Dendritic cell treated with granulocyte-macrophage colony-stimulating factor and Interleukin-4, amounts not matched to agents 40 ng/mL and 50 ng/mL, for 4 days (primary cell): ENCODE data around the gene TMEM59L.
A peak's percentile ranks its signal among the peaks of the same experiment; 100 is the strongest.

Experiments
- H3K27ac Mint-ChIP-seq: one replicate; pipeline ENCODE4 v1.8.0; 2022; ENCODE audit warnings: mild to moderate bottlenecking, mixed read lengths
- H3K27me3 Mint-ChIP-seq: one replicate; pipeline ENCODE4 v1.8.0; 2022; ENCODE audit warnings: mild to moderate bottlenecking, mixed read lengths
- H3K36me3 Mint-ChIP-seq: one replicate; pipeline ENCODE4 v1.8.0; 2022; ENCODE audit warnings: low read depth, mixed read lengths
- H3K4me1 Mint-ChIP-seq: one replicate; pipeline ENCODE4 v1.8.0; 2022; ENCODE audit warnings: low read depth, mixed read lengths
- H3K4me3 Mint-ChIP-seq: one replicate; pipeline ENCODE4 v1.8.0; 2022; ENCODE audit warnings: mild to moderate bottlenecking, moderate library complexity, mixed read lengths
- H3K9me3 Mint-ChIP-seq: one replicate; pipeline ENCODE4 v1.8.0; 2022; ENCODE audit warnings: mixed read lengths
- intact Hi-C: fragments of 100-400 bp; cut with micrococcal nuclease; formaldehyde crosslinking; loops from one replicate; pipeline ENCODE4 v1.15.0; 2022

TMEM59L gene

GRCh38 chr19:18612772-18613588, at the start of gene TMEM59L:
TMEM59L (plus strand) TSS chr19:18612870; CDS start chr19:18612959, 89 bp downstream.
- Mint-ChIP-seq H3K4me3 (no peak within 1 kb of the TSS), H3K4me1 (peaks cover 21% of the 10 kb centered on the region), H3K9me3 (no peaks in the 10 kb centered on the region), H3K27me3 (peaks cover 96% of the 10 kb centered on the region), H3K27ac (no peak within 1 kb of the TSS), H3K36me3 (no peaks in the 10 kb centered on the region)
- intact Hi-C loops, result no loop called here

DNA sequence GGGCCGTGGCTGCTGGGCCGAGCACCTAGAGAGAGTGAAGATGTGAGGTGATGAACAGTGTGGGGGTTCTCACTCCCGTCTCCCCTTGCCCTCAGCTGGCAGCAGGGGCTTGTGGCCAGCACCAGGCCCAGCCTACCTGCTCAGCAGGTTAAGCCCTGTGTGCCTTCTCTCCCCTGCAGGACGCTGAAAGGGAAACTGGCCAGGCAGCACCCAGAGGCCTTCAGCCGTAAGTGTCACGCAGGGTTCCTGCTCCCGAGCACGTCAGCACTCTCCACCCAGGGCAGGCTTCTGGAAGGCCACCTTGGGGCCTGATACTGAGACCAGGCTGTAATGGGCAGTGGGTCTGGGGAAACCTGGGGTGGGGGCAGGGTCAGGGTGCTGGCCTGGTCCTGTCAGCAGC, 45.7 kb upstream of the TMEM59L start:
- Mint-ChIP-seq H3K27ac (no peak overlapping the region), H3K36me3 (peaks cover 90% of the 10 kb centered on the region), H3K27me3 (no peaks in the 10 kb centered on the region), H3K9me3 (no peaks in the 10 kb centered on the region), H3K4me3 (no peak overlapping the region), H3K4me1 (peaks cover 7% of the 10 kb centered on the region)
- intact Hi-C loops, result no loop called here

DNA sequence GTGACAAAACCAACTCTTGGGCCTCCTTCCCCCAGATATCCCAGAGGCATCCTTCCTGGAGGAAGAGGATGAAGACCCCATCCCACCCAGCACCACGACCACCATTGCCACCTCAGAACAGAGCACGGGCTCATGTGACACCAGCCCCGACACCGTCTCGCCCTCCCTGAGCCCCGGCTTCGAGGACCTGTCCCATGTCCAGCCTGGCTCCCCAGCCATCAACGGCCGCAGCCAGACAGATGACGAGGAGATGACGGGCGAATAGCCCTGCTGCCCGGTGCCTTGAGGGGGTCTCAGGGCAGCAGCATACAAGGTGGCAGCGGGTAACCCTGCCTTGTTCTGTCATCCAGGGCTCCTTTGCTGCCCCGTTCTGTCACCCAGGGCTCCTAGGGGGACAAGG, 44.3 kb upstream of the TMEM59L start:
- H3K27ac Mint-ChIP-seq, result no peak overlapping the region
- no peaks in the 10 kb centered on the region for H3K9me3 Mint-ChIP-seq
- H3K36me3 Mint-ChIP-seq, result peaks cover 90% of the 10 kb centered on the region
- H3K4me1 Mint-ChIP-seq, result peaks cover 19% of the 10 kb centered on the region
- no peak overlapping the region for H3K4me3 Mint-ChIP-seq
- intact Hi-C loops, result no loop called here
- no peaks in the 10 kb centered on the region for H3K27me3 Mint-ChIP-seq

DNA sequence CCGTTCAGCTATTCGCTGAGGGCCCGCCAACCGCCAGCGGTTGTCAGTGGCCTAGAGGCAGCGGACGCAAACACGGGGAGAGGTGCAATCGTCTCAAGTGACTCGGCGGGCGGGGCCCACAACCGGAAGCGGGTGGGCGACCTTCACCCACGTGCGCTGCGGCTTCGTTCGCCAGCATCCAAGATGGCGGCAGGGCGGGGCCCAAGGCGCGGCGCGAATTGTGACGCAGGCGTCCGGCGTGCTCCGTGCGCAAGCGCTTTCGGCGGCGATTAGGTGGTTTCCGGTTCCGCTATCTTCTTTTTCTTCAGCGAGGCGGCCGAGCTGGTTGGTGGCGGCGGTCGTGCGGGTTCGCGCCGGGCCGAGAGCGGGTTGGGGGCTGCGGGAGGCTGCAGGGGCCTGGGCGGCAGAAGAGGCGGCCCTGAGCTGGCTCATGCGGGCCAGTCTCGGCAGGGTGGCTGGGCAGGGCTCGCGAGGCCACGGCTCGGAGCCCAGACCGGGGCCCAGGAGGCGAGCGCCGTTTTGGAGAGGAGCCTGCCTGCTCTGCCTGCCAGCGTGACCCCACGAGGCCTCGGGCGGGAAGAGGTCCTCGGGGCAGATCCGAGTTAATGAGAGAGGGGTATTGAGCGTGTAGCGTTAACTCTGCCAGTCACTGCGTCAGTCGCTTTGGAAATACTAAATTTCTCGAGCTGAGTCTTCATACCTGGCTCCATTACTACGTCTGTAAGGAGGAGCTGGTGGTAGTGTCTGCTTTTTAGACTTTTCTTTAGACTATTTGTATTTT, 40.9 kb upstream of the TMEM59L start, which contains the start of gene UBA52:
TSS of gene UBA52 (plus strand) at position 294 of the 781 bp plus-strand sequence. CDS start 1,444 bp downstream, outside the sequence.
- intact Hi-C loops, result loop anchor here (1.0 to 5.0 kb wide), 4 partner anchors 17 to 94 kb away; partner anchors contain the start of genes ELL, FKBP8 and REX1BD
- H3K36me3 Mint-ChIP-seq, result peaks cover 90% of the 10 kb centered on the region
- H3K27me3 Mint-ChIP-seq, result no peaks in the 10 kb centered on the region
- peak within 1 kb of the TSS; percentile 78 for H3K4me3 Mint-ChIP-seq
- H3K4me1 Mint-ChIP-seq, result peaks cover 25% of the 10 kb centered on the region
- H3K9me3 Mint-ChIP-seq, result no peaks in the 10 kb centered on the region
- H3K27ac Mint-ChIP-seq, result peak within 1 kb of the TSS; percentile 95

DNA sequence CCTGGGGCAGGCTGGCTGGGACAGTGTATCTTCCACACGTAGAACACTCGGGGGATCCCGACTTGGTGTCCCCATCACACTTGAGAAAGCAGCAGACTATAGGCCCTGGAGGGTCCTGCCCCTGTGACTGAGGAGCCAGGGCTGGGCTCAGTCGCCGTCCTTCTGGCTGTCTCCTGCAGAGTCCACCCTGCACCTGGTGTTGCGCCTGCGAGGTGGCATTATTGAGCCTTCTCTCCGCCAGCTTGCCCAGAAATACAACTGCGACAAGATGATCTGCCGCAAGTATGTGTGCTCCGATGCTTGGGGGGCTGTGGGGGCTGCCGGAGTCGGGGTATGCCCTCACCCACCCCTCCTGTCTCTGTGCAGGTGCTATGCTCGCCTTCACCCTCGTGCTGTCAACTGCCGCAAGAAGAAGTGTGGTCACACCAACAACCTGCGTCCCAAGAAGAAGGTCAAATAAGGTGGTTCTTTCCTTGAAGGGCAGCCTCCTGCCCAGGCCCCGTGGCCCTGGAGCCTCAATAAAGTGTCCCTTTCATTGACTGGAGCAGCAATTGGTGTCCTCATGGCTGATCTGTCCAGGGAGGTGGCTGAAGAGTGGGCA, 37.9 kb upstream of the TMEM59L start:
- H3K36me3 Mint-ChIP-seq, result peaks cover 71% of the 10 kb centered on the region
- no peaks in the 10 kb centered on the region for H3K9me3 Mint-ChIP-seq
- H3K27me3 Mint-ChIP-seq, result no peaks in the 10 kb centered on the region
- intact Hi-C loops, result loop anchor here (5.0 kb wide), 1 partner anchor 97 kb away; no protein-coding TSS in a partner anchor
- no peak overlapping the region for H3K4me3 Mint-ChIP-seq
- H3K4me1 Mint-ChIP-seq, result peaks cover 25% of the 10 kb centered on the region
- H3K27ac Mint-ChIP-seq, result no peak overlapping the region

DNA sequence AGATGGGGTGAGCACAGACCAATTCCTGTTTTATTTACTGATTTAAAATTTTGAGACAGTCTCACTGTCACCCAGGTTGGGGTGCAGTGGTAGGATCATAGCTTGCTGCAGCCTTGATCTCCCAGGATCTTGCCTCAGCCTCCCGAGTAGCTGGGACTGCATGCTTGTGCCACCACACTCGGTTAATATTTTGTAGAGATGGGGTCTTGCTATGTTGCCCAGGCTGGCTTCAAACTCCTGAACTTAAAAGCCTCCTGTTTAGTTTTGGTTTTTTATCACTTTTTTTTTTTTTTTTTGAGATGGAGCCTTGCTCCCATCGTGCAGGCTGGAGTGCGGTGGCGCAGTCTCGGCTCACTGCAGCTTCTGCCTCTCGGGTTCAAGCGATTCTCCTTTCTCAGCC, 36.3 kb upstream of the TMEM59L start:
- no peaks in the 10 kb centered on the region for H3K27me3 Mint-ChIP-seq
- H3K27ac Mint-ChIP-seq, result no peak overlapping the region
- no peak overlapping the region for H3K4me3 Mint-ChIP-seq
- H3K4me1 Mint-ChIP-seq, result peaks cover 22% of the 10 kb centered on the region
- intact Hi-C loops, result no loop called here
- no peaks in the 10 kb centered on the region for H3K9me3 Mint-ChIP-seq
- H3K36me3 Mint-ChIP-seq, result peaks cover 65% of the 10 kb centered on the region

DNA sequence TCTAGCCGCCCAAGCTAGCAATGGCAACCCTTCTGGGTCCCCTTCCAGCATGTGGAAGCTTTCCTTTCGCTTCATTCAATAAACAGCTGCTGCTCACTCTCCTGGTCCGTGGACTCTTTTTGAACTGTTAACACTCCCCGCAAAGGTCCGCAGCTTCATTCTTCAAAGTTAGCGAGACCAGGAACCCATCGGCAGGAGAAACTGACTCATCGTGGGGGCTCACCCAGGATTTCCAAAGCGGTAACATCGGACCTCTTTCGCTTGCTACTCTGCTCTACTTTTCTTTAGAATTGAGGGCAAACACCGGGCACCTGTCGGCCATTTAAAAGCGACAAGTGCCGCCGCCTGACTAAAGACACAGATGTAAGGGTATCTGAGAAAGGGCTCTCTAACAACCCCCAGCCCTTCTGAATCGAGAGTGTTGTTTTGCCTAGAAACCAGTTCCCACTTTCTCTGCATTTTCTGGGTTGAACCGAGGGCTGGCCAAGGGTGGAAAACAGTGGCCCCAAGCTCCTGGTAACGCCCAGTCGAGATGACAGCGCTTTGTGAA, 35.2 kb upstream of the TMEM59L start:
- H3K9me3 Mint-ChIP-seq, result no peaks in the 10 kb centered on the region
- H3K4me3 Mint-ChIP-seq, result no peak overlapping the region
- intact Hi-C loops, result no loop called here
- H3K36me3 Mint-ChIP-seq, result peaks cover 55% of the 10 kb centered on the region
- no peaks in the 10 kb centered on the region for H3K27me3 Mint-ChIP-seq
- no peak overlapping the region for H3K27ac Mint-ChIP-seq
- peaks cover 16% of the 10 kb centered on the region for H3K4me1 Mint-ChIP-seq

GRCh38 chr19:18580311-18580710, 32.4 kb upstream of the TMEM59L start:
- Mint-ChIP-seq H3K4me3 (no peak overlapping the region), H3K27ac (no peak overlapping the region), H3K4me1 (peaks cover 4% of the 10 kb centered on the region), H3K27me3 (no peaks in the 10 kb centered on the region), H3K36me3 (peaks cover 26% of the 10 kb centered on the region), H3K9me3 (no peaks in the 10 kb centered on the region)
- intact Hi-C loops, result no loop called here

DNA sequence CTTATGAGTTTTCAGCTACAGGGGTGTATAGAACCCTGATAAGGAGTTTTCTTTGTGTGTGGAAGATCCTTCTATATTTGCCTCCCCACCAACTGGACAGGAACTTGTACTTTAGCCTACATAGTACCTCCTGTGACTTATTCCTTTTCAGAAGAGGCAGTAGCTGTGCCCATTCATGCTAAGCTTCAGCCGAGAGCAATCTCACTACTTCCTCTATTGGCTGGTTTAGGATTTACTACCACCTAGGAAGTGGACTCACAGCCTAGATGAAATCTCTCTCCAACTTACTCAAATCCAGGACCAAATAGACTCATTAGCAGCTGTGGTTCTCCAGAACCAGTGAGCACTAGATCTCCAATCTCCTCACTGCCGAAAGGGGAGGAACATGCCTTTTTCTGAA, 26.4 kb upstream of the TMEM59L start:
- Mint-ChIP-seq H3K9me3 (no peaks in the 10 kb centered on the region), H3K27ac (peak overlapping the region; percentile 85), H3K27me3 (no peaks in the 10 kb centered on the region), H3K4me3 (no peak overlapping the region), H3K36me3 (peaks cover 23% of the 10 kb centered on the region), H3K4me1 (peaks cover 51% of the 10 kb centered on the region)
- intact Hi-C loops, result loop anchor here (5.0 kb wide), 3 partner anchors 64 to 261 kb away; partner anchors contain the start of gene ELL

GRCh38 chr19:18587561-18587960, 25.1 kb upstream of the TMEM59L start:
- no peaks in the 10 kb centered on the region for H3K9me3 Mint-ChIP-seq
- intact Hi-C loops, result loop anchor here (5.0 kb wide), 3 partner anchors 65 to 260 kb away; partner anchors contain the start of gene ELL

DNA sequence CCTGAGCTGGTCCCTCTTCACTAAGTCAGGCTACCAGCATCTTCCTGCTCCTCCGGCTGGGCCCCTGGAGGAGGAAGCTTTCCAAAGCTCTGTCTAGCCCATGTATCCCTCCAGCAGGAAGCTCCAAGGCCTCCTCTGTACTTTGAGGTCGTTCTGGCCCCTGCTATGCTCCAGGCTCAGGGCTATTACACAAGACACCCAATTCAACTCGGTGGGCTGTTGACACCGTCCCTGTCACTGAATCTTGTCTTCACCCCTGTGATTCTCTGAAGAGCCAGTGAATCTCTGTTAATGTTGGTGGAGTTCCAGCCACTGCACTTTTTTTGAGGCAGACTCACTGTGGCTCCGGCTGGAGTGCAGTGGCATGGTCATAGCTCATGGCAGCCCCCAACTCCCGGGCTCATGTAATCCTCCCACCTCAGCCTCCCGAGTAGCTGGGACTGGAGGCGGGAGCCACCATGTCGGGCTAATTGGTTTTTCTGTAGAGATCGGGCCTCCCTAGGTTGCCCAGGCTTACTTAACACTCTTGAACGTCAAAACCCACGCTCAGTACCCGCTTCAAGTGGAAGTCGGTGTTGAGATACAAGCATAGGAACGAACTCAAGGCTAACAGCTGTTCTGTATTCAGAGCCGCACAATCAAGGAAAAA, 24.6 kb upstream of the TMEM59L start:
- H3K27ac Mint-ChIP-seq, result peak overlapping the region; percentile 91
- H3K4me3 Mint-ChIP-seq, result peak overlapping the region; percentile 88
- H3K36me3 Mint-ChIP-seq, result peaks cover 41% of the 10 kb centered on the region
- intact Hi-C loops, result loop anchor here (2.0 to 5.0 kb wide), 4 partner anchors 15 to 259 kb away; partner anchors contain the start of gene ELL
- H3K4me1 Mint-ChIP-seq, result peaks cover 55% of the 10 kb centered on the region
- H3K9me3 Mint-ChIP-seq, result no peaks in the 10 kb centered on the region
- no peaks in the 10 kb centered on the region for H3K27me3 Mint-ChIP-seq

More at GRCh38 chr19:18587561-18587960, 25.1 kb upstream of the TMEM59L start:
- H3K4me1 Mint-ChIP-seq, result peaks cover 51% of the 10 kb centered on the region
- peaks cover 36% of the 10 kb centered on the region for H3K36me3 Mint-ChIP-seq
- H3K27me3 Mint-ChIP-seq, result no peaks in the 10 kb centered on the region
- peak overlapping the region; percentile 88 for H3K4me3 Mint-ChIP-seq
- peak overlapping the region; percentile 91 for H3K27ac Mint-ChIP-seq

DNA sequence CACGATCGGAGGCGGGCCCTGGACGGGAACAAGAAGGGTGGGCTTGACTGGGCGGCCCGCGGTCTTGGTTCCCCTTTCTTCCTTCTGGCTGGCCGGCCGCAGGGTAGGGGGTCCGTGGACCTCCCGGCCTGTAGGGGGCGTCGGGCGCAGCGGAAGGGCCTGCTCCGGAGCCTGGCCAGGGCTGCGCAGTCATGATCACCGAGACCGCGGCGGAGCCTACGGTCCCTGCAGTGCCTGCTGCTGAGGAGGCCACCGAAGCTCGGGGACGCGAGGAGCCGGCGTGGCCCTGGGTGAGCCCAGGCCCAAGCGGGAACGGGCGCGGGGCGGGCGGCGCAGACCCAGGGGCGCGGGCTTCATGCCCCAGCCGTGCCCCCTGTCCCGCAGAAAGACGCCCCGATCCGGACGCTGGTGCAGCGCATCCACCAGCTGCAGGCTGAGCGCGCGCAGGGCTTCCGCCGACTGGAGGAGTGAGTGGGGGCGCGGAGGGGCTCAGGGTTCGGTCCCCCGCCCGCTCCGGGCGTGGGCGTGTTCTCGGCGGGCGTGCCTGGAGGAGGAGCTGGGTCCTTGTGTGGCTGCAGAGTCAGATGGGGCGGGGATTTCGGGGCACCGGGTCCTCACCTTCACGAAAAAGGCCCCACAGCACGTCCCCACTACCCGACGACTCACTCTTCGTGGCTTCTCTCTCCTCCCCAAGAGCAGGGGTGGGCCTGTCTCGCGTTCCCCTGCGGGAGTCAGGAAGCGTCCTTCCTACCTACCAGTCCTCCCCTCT, 23.9 kb upstream of the TMEM59L start, which contains the start of gene REX1BD:
TSS of gene REX1BD (plus strand) at position 188 of the 769 bp plus-strand sequence. CDS start at position 192, 4 bp downstream.
- peak within 1 kb of the TSS; percentile 88 for H3K4me3 Mint-ChIP-seq

More for the DNA sequence above, 23.9 kb upstream of the TMEM59L start, which contains the start of gene REX1BD:
- H3K4me1 Mint-ChIP-seq, result peaks cover 62% of the 10 kb centered on the region
- intact Hi-C loops, result loop anchor here (2.0 to 5.0 kb wide), 4 partner anchors 16 to 259 kb away; partner anchors contain the start of gene ELL
- H3K36me3 Mint-ChIP-seq, result peaks cover 44% of the 10 kb centered on the region
- H3K27ac Mint-ChIP-seq, result peak within 1 kb of the TSS; percentile 91
- H3K27me3 Mint-ChIP-seq, result no peaks in the 10 kb centered on the region
- H3K9me3 Mint-ChIP-seq, result no peaks in the 10 kb centered on the region
